Fibroblast of skin of abdomen (primary cell): Measurements from ENCODE around the gene SH3RF1.

Source experiments
- DNase-seq: peaks from one replicate; pipeline ENCODE4 v3.0.0-alpha.2; 2013

The SH3RF1 gene

DNA sequence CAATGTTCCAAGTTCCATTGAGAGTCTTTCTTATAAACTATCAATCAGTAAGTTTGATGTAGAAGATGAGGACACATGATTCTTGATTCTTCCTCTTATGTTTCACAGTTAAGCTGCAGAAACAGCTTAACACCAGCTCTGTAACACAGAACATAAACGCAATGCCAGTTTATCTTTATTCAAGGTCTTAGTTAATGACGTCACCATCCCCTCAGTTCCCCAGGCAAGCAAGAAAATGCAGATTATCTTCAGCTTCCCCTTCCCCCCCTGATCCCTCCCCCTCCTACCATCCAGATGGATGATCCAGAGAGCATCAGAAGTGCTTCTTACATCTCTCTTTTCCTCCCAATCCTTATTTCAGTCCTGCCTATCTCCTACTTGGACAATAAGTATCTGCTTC lies 4.4 kb upstream of the SH3RF1 start:
- DNase-seq = no peak

DNA sequence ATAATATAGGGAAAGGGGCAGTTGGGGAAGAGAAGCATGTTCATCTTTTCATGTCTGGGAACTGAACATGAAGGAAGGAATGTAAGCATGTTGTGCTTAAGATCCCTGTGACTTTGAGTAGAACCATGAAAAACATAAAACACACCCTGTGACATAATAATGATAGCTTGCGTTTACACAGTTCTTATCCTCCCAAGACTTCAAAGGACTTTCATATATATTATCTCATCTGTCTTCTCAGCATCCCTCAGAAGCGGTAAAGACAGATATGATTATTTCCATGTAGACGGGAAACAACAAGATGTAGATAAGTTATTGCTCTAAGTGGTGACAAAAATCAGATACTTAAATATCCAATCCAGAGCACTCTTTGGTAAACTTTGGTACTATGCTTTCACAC lies 3.3 kb upstream of the SH3RF1 start:
- no peak for DNase-seq

DNA sequence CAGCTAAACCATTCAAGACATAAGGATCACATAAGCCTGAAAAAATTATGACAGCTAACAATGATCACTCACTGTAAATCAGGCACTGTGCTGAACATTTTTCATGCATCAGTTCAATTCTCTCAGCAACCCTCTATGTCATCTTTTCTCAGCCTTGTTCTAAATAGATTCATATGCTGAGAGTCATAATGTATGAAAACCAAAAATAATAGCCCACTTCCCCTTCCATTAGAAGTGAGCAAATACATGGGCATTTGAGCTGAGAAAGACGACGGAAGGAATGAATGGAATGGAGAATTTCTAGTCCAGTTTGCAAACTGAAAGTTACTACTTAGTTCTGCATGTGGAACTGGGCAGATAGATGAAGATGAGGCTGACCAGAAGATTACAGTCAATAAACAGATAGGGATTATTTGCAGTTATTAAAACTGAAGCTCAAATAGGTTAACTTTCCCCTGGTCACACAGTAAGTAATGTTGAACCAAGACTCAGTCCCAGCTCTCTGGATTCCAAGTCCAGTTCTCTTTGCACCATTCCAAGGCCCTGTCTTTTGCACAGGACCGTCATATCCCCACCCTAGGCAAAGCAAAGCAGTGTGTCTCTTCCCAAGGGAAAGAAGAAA lies 1.6 kb upstream of the SH3RF1 start:
- DNase-seq = peak; percentile 91

DNA sequence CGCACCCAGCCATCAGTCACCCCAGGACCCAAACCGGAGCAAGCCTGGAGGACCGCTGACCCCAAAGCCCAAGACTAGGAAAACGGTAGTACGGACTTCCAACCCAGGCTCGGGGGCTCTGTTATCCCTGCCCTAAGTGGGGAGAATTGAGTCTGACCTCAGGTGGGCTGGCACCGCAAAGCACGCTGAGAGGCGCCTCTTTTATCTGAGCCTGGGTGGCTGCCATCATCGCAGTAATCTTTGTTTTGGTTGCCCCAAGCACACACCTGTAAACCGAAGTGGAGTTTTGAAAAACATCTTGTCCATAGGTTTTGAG lies 894 bp upstream of the SH3RF1 start:
- DNase-seq = no peak

DNA sequence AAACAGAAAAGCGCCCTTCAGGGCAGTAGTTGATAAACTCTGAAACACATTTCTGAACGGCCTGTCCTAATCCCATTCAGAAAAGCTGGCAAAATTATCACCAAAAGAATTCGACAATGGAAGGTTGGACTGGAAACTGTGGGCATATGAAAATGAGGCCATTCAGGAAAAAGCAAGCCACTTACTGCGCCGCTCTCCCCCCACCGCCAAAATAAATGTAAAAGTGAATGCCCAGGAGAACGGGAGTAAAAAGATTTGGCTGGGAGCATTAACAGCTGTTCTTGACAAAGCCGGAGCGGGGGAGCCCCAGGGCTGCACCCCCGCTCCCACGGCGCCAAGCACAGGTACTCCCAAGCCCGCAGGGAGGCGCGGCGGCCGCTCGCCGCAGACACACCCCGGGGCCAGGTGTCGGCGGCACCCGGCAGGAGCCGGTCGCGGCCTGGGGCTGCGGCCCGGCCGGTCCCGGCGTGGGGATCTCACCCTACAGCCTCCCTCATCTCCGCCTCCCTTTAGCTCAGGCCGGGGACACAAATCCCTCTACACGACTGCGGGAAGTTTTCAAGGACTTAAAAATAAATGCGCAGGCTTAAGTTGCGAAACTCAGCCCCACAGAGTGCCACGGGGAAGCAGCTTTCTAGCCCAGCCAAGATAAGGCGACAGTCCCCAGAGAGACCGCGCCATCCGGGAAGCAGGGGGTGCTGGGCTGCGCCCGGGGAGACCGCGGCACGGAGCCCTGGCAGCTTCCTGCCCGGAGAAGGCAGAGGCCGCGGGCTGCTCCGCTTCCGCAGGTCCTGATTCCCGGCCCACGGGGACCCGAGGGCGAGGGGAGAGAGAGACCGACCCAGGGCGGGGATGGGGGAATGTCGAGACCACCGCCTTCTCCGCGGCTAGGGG lies 593 bp downstream of the SH3RF1 start:
- DNase-seq = no peak

DNA sequence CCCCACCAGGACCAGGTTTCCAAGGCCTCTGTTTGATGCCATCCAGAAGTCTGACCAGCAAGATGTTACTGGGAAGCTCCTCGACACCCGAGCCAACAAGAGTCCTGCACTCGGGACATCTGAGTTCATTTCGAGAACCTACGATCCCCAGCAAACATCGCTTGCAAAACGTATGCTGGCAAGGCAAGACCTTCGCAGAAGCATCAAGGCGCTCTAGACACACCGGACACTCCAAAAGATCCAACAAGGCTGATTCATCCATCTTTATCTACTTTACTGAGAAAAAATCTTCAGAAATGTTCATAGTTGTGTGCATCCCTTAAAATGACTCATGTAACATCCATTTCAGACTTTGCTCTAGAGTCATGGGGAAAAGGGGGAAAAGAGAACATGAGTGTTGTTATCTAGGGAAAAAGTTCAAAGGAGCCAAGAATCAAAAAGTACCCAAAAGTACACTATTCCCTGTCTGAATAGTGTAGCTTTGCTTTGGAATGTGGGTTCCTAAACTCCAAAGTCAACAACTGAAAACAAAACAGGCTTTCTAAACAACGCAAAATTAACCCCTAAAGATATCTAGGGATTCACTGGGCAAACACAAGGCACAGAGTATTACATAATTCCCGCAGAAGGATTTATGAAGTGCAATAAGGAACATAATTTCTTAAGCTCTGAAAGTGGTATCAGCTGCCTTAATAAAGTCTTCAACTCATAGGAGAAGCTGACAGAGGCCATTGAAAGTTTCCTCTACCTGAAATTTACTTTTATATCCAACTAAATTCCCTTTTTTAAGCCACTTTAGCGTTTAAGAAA lies 1.6 kb downstream of the SH3RF1 start:
- DNase-seq = peak; percentile 89

DNA sequence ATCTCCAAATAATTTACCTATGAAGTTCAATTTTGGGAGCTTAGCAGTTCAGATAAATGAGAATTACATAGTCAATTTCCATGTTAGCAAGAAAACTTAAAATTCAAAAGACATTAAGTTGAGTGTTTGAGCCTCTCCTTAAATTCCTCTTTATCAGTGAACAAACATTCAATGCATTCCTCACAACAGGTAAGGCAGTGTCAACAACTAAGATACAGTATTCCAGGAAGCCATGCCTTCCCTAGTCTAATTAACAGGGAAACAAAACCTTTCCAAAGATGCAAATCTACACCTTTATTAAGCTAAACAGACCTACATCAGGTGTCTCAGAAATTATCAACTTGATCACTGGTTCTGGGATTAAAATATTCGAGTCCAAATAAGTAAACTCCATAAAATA lies 3.7 kb downstream of the SH3RF1 start:
- no peak for DNase-seq

DNA sequence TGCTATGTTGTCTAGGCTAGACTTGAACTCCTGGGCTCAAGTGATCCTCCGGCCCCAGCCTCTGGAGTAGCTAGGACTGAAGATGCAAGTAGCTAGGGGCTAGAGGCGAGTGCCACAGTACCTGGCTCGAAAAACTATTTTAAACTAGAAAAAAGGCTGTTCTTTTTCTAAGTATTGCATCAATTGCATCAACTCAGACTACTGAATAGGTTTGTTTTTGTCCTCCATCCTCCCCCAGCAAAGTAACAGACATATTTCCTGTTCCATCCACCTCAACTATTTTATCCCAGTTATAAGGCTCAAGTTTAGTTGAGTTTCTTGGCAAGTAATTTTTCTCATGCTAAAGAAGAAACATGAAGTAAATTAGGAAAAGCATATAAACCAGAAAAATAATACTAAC lies 4.1 kb downstream of the SH3RF1 start:
- DNase-seq = no peak

DNA sequence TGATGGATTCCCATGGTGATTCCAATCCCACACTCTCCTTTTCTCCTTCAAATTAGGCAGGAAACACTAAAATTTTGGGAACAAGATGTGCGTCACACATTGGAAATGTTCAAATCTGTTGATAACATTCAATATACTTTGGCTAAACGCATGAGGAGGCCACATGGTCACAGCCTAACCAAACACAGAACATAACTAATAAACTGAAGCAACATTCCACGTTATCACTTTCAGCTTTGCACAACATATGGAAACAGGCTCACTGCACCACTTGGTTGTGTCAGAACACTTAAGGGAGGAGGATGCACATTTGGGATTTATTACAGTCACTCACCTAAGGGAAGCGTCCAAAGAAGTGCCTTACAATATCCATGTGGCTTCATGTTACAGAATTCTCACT lies 4.7 kb downstream of the SH3RF1 start:
- no peak for DNase-seq

DNA sequence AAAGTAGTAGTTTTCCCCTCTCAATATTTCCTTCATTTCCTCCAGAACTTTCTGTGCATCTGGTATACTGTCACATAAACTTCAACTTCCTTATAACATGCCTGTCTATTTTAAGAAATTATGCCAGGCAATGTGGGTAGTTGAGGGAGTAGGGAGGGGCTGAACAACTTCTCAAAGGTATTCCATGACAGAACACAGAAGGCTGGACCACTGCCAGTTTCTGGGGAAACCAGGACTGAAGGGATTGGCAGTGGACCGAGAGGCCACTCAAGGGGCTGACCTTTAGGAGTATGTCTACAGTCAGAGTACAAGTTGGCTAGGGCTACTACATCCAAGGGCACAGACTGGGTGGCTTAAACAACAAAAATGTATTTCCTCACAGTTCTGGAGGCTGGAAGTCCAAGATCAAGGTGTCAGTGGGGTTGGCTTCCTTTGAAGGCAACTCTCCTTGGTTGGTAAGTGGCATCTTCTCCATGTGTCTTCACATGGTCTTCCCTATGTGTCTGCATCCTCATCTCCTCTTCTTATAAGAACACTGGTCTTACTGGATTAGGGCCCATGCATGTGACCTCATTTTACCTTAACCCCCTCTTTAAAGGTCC lies 6.9 kb downstream of the SH3RF1 start:
- DNase-seq = no peak

DNA sequence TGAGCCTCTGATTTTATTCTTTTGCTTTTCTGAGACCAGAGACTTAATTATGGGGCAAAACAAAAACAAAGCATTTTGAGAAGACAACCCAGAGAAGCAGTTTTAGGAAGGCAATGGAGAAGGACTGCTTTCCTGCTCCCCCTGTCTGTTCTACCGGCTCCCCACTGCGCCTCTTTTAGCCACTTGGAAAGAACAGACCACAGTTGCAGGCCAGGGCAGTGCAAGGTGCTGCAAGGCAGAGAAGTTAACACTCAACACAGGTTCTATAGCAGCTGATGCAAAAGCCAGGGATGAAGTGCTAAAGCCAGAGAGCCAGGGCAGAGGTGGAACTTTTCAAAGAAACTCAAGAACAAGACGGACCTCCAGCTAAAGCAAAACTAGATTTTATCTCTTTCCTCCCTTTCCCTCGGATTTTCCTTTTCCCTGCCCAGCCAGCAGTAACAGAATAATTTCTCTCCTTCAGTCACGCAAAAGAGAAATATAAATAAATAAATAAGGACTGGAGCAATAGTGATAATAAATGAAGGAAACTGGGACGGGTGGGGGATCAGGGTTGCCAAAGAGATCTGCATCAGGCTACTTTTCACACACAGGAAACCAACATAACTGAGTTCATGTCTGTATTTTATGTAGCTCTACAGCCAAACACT lies 10.4 kb downstream of the SH3RF1 start:
- DNase-seq = no peak

DNA sequence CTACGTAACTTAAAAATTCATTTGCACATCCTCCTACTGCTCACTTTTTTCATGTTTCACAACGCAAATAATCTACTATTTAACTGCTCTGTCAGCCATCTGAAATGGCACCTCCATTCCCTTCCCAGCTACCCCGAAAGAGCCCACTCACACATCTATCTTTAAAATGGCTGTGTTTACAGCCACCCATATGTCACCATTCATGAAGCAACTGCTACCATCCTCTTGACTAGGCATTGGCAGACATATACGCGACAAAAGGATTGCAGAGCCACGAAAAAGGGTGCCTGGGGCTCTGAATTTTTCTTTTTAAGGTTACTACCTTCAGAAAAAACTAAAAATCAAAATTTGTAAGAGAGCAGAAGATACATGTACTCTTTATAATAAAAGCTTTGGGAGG lies 11.5 kb downstream of the SH3RF1 start:
- no peak for DNase-seq

DNA sequence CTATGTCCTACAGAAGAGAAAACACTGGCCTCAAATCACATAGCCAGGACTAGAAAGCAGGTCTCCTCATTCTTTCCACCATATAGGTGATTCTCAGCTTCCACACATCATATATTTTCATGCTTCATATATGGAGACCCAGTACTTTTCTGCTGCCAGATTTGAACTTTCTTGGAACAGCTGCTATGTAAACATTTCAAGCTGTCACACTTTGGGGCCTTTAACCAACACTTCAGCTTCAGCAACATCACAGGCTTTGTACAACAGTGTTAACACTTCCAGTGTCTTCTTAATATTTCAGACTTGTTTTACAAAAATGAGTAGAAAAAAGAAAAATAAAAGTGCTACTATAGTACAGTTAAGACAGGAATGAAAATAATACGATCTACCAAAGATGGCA lies 12.6 kb downstream of the SH3RF1 start:
- DNase-seq = no peak

DNA sequence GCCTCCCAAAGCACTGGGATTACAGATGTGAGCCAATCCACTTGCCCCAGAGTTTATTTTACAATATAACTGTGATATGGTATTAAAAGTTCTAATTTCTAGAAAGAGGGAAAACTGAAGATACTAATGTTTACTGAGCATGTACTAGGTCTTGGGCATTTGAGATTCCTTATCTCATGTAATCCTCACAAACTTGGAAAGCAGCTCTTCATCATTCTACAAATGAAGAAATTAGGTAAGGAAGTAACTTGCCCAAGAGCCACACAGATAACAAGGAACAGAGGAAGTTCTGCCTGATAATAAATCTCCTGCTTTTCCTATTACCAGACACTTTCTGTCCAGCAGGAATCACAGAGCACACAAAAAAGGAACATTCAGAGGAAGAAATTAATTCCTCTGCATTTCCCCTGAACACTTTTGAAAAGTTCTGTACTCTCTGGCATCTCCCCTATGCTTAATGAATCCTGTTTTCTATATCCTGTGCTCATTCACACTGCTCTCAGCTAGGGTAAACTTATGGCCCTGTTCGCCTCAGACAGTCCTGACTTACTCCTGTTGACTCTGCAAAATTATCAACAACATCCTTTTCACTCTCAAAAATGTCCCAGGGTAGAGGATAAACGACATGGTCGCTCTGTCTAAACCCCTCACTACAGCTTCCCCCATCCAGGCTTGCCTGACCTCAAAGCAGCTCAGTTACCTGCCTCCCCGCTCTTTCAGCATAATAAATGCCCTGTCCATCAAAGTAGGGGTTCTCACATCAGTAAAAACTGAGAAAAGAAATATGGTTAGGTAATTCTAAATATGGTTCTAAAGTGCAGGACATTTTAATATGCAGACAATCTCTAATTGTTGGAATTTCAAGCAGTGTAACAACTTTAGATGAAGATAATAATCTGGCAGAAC lies 13.6 kb downstream of the SH3RF1 start:
- no peak for DNase-seq

DNA sequence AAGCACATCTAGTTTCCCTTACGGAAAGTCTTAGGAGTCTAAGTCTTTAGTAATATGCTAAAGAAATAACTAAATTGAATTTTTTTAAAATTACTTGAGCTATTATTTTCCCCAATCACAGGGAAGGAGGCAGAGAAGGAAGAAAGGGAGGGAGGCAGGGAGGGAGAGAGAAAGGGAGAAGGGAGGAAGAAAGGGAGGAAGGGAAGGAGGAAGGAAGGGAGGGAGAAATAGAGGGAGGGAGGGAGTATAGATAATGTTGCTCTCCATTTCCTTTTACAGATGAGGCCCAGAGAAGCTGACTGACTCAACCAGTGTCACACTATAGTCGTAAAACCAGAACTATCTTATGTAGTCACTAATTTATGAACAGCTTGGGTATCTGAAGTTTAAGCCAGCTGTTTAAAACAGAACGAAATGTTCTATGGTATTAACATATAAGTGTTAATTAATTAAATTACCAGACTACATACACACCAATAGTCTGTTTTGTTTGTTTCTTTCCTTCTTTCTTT lies 14.6 kb downstream of the SH3RF1 start:
- DNase-seq = no peak

DNA sequence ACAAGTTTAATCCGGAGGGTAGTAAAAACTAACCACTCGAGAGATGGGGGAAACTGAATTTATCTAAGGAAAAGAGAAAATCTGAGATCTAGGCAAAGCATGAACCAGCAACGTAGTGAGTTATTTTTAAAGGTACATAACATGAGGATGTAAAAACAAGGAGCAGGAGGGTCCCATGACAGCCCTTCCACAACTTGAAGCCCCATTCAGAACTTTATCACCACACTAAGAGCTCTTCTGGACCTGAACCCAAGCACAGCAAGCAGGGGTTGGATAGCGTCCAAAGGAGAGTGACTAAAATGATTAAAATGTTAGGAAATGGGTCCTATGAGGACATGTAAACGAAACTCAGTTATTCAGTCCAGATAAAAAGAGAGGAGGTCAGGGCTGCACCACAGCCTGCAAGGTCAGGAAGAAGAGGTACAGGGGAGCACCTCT lies 16.2 kb downstream of the SH3RF1 start:
- DNase-seq = peak; percentile 74

DNA sequence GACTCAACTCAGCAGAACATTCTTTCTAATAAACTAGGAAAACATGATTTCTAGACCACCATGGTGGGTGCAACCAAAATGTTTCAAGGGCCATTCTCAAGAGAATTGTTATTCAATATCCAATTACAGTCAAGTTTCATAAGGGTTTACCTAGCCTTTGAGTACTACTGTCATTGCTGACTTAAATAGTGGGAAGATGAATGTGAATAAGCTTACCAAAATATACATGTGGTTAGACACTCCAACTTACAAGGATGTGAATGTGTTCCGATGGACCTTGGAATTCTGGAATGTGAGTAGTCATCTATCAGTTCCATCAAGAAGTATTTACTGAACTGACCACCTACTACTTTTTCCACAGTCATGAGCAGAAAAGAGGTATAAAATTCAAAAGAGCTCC lies 16.9 kb downstream of the SH3RF1 start:
- peak; percentile 94 for DNase-seq

DNA sequence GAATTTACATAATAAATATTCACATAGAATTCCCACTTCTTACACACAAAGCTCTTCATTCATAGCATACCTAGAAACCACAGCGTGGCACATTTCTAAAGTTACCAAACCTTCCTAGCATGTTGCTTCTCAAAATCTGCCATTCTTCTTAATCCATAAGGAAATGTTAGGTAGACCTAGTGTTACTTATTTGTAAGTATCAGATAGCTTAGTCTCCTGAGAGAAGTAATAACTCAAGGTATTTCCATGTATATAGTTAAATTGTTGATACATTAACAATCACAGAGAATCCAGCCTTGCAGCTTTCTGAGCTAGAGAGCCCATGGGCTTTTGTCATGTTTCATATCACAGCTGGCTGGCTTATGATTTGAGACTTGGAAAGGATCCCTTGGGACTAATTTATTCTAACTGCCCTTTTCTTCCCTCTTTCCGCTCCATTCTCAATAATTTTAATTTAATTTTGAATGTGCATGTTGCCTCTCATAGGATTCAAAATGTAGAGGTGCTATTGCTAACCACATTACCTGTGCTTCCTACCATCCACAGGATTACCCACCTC lies 17.6 kb downstream of the SH3RF1 start:
- DNase-seq = no peak

DNA sequence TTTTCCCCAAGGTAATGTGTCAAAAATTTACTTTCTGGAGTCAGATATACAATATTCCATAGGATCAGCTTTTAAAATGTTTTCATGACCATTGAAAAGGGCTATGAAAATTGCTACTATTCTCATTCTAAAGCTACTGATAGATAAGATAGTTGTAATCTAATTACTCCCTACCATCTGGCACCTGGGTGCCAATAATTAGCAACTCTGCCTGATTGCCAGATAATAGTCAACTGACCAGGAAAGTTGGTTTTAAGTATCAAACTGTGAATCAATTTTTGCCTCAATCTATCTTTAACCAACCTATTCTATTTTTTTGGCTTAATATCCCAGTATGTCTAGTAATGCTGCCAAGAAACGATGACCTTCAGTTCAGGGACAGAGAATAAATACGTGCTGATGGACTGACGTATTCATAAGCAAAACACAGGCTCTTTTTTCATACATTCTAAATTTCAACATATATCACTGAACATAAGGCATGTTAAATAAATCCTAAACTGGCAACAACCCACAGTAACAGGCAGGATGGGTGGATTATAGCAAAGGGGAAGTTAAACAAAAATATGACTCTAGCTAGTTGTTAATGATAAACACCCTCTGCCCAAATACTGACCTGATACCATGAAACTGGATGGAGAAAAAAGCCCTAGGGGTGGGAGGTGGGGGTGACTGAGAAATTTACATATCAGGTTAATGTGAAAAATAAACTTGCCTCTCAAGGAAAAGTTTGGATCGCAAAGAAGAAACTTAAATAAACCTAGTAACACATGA lies 18.2 kb downstream of the SH3RF1 start:
- no peak for DNase-seq
